NCI-H1436 treated with DMSO at 0.1 percent for 48 hours (cell line): ENCODE measurements around the gene RGS11.
A peak's percentile ranks its signal among the peaks of the same experiment; 100 is the strongest.

ENCODE experiments used
- DNase-seq: peaks from one replicate; lab custom pipeline; 2025; lab: John Stamatoyannopoulos, UW

Gene RGS11

GRCh38 chr16:229731-230281, 45.9 kb downstream of the RGS11 start:
- no peak for DNase-seq

GRCh38 chr16:228852-229730, 46.7 kb downstream of the RGS11 start, which contains the start of gene LUC7L:
TSS of gene LUC7L (minus strand) at chr16:229449. CDS start at chr16:229339, 110 bp downstream.
- DNase-seq: peak; percentile 39

DNA sequence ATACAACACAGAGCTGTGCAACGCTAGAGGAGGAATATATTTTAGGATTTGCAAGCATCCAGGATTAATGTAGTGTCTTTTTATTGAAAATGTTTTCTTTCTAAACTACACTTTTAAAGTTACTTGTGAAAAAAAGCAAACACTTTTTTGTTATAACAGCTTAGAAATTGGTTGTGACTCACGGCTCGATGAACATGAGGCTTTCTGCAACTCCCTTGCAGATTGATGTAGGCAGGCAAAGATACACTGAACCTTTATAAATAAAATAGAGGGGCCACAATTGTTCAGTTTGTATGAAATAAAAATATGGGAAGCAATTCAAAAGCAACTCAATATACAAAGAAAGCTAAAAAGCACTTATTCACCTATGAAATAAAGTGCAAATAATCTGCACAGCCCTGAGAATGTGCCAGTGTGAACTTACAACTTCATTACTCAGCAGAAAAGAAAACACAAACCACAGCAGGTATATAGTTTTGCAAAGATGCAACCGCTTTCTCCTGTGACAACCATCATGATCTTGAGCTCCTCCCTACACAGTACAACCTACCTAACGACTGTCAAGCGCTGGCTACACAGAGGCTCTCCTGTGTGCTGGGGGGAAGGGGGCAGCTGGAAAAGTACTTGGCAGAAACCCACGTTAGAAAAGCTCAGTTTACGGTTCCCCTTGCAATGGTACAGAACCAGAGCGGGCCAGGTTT, 47.4 kb downstream of the RGS11 start:
- DNase-seq: no peak

DNA sequence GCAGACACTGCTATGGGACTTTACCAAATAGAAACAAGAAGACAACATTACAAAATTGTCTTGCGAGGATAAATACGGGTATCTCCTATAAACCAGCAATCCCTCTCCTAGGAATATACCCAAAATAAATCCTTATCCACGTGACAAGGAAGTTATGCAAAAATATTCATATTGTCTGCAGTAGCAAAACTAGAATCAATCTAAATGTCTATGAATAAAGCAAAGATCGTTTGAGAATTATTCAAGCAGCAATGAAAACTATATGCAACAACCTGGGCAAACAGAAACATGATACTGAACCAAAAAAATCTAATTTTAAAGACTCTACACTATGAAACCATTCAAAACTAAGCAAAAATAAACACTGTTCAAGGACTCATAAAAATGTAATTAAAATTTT, 55.7 kb downstream of the RGS11 start:
- no peak for DNase-seq
